HCEC 1CT (cell line): ENCODE results near the gene RAPGEF5.
A peak's percentile ranks its signal among the peaks of the same experiment; 100 is the strongest.

Source experiments
- DNase-seq: peaks from one replicate; pipeline ENCODE4 v3.0.0-alpha.2; 2017

Gene RAPGEF5

GRCh38 chr7:22356701-22357310 is at the start of gene RAPGEF5:
Gene RAPGEF5, minus strand, starts transcription at chr7:22357154. Its CDS starts 94 bp downstream, at chr7:22357060.
- DNase-seq = no peak

GRCh38 chr7:22406715-22407114 is 49.8 kb upstream of the RAPGEF5 start:
- DNase-seq = no peak

GRCh38 chr7:22404421-22405023 is 47.6 kb upstream of the RAPGEF5 start:
- DNase-seq = no peak

GRCh38 chr7:22403344-22403743 is 46.4 kb upstream of the RAPGEF5 start:
- DNase-seq = no peak

GRCh38 chr7:22402250-22402649 is 45.3 kb upstream of the RAPGEF5 start:
- no peak for DNase-seq

GRCh38 chr7:22400936-22401553 is 44.1 kb upstream of the RAPGEF5 start:
- no peak for DNase-seq

- no peak for DNase-seq
These were observed 43.3 kb upstream of the RAPGEF5 start for GRCh38 chr7:22400150-22400814.

- DNase-seq = no peak
These were observed 42.6 kb upstream of the RAPGEF5 start for GRCh38 chr7:22399546-22399945.

- DNase-seq = no peak
These were observed 42.1 kb upstream of the RAPGEF5 start for GRCh38 chr7:22399091-22399490.

GRCh38 chr7:22397981-22398380 is 41.0 kb upstream of the RAPGEF5 start:
- no peak for DNase-seq

- no peak for DNase-seq
These were observed 38.3 kb upstream of the RAPGEF5 start for GRCh38 chr7:22395222-22395621.

- DNase-seq = no peak
These were observed 37.8 kb upstream of the RAPGEF5 start for GRCh38 chr7:22394739-22395138.

GRCh38 chr7:22393913-22394729 is 37.2 kb upstream of the RAPGEF5 start:
- DNase-seq = peak; percentile 24

GRCh38 chr7:22390516-22390915 is 33.6 kb upstream of the RAPGEF5 start:
- no peak for DNase-seq

GRCh38 chr7:22389892-22390291 is 32.9 kb upstream of the RAPGEF5 start:
- DNase-seq = no peak

GRCh38 chr7:22387583-22387982 is 30.6 kb upstream of the RAPGEF5 start:
- no peak for DNase-seq

- no peak for DNase-seq
These were observed 29.9 kb upstream of the RAPGEF5 start for GRCh38 chr7:22386865-22387264.

GRCh38 chr7:22386206-22386858 is 29.4 kb upstream of the RAPGEF5 start:
- no peak for DNase-seq

- DNase-seq = no peak
These were observed 28.4 kb upstream of the RAPGEF5 start for GRCh38 chr7:22385326-22385725.

- DNase-seq = no peak
These were observed 23.4 kb upstream of the RAPGEF5 start for GRCh38 chr7:22380333-22380732.

- DNase-seq = no peak
These were observed 21.4 kb upstream of the RAPGEF5 start for GRCh38 chr7:22378199-22378980.

GRCh38 chr7:22377703-22378102 is 20.7 kb upstream of the RAPGEF5 start:
- no peak for DNase-seq
